GM12878 (cell line): ENCODE results near the gene FOLR3. TPM values are rescaled to one million over a fixed set of nuclear protein-coding genes. Genes with fewer than 3 reads are reported as not detected.

ENCODE experiments used
- ATAC-seq: fragments of 200-7000 bp; cut with Tn5 transposase; 3 replicates; pipeline ENCODE4 v1.9.1; 2020; ENCODE audit warnings: mild to moderate bottlenecking, moderate library complexity
- BruUV-seq: library from RNA; stranded (reverse); fragments of 400-500 nt; replicated peaks from 2 replicates; lab custom pipeline; 2021; lab: Mats Ljungman, UMichigan
- CTCF ChIA-PET: fragments of 300-600 bp; sonication (Branson Sonifier 250); formaldehyde crosslinking; extraction: SDS; loops from one replicate; lab custom pipeline; 2021; ENCODE audit warnings: inconsistent platforms; lab: Yijun Ruan, JAX
- POLR2A ChIA-PET: fragments of 350-600 bp; formaldehyde crosslinking; extraction: SDS; loops from one replicate; lab custom pipeline; 2021; ENCODE audit warnings: inconsistent platforms; lab: Charles Lee
- RAD21 ChIA-PET: fragments of 300-600 bp; sonication (Branson Sonifier 250); formaldehyde crosslinking; loops from one replicate; lab custom pipeline; 2023; ENCODE audit warnings: antibody characterized with exemption; ENCODE audit not compliant: unreplicated experiment; lab: Charles Lee
- SMC1A ChIA-PET: fragments of 300-600 bp; sonication (Branson Sonifier 250); formaldehyde crosslinking; loops from one replicate; lab custom pipeline; 2023; ENCODE audit not compliant: unreplicated experiment, uncharacterized antibody; lab: Charles Lee
- DNase-seq: peaks from one replicate; pipeline ENCODE4 v3.0.0-alpha.2; 2011; ENCODE audit warnings: low read depth, low spot score
- FAIRE-seq: peaks from 3 replicates; lab custom pipeline; 2011; peaks lifted over from hg19 to GRCh38; lab: Jason Lieb, UNC
- H2AFZ ChIP-seq: 2 replicates; pipeline ENCODE4 v1.6.0; 2011; ENCODE audit warnings: low read depth, low read length, control low read depth; ENCODE audit not compliant: control insufficient read depth
- H3K27ac ChIP-seq: 2 replicates; pipeline ENCODE4 v1.5.1; 2011; ENCODE audit warnings: control low read depth; ENCODE audit not compliant: control insufficient read depth, insufficient read depth
- H3K27me3 ChIP-seq, 2 experiments: replicated peaks in 1 of 2; 2 replicates each; pipeline versions ENCODE4 v1.6.0 to v1.6.1; 2011; ENCODE audit warnings: low read length in 1 of 2; ENCODE audit not compliant: control insufficient read depth in 2 of 2, insufficient read depth in 2 of 2
- H3K36me3 ChIP-seq, 2 experiments: 2 replicates each; pipeline ENCODE4 v1.5.1; 2011; ENCODE audit warnings: low read length in 1 of 2; ENCODE audit not compliant: control insufficient read depth in 2 of 2, insufficient read depth in 2 of 2
- H3K4me1 ChIP-seq: 2 replicates; pipeline ENCODE4 v1.6.1; 2011; ENCODE audit warnings: mild to moderate bottlenecking, low read length, moderate library complexity, mixed read lengths; ENCODE audit not compliant: control insufficient read depth, insufficient read depth
- H3K4me2 ChIP-seq: 2 replicates; pipeline ENCODE4 v1.6.0; 2011; ENCODE audit warnings: control low read depth; ENCODE audit not compliant: control insufficient read depth, insufficient read depth
- H3K4me3 ChIP-seq: fragments of 200-600 bp; sonication (generic); 2 replicates; pipeline ENCODE4 v1.5.1; 2016
- H3K79me2 ChIP-seq: 2 replicates; pipeline ENCODE4 v1.6.0; 2011; ENCODE audit warnings: low read length; ENCODE audit not compliant: control insufficient read depth, insufficient read depth
- H3K9ac ChIP-seq: 2 replicates; pipeline ENCODE4 v1.8.0; 2011; ENCODE audit warnings: low read length, control low read depth, mixed read lengths; ENCODE audit not compliant: control insufficient read depth, insufficient read depth
- H3K9me3 ChIP-seq: replicated peaks from 3 replicates; pipeline ENCODE4 v1.5.1; 2011; ENCODE audit warnings: mild to moderate bottlenecking, low read length; ENCODE audit not compliant: control insufficient read depth, insufficient read depth
- H4K20me1 ChIP-seq: 2 replicates; pipeline ENCODE4 v1.6.0; 2011; ENCODE audit not compliant: control insufficient read depth, insufficient read depth
- IRF4 ChIP-seq: IDR thresholded peaks from 2 replicates; pipeline ENCODE4 v1.6.1; 2011; ENCODE audit warnings: low read depth, low read length
- MYB ChIP-seq: fragments of 150-350 bp; IDR thresholded peaks from 2 replicates; pipeline ENCODE4 v1.6.1; 2014; ENCODE audit warnings: mild to moderate bottlenecking, low read depth, low read length, borderline replicate concordance
- NRF1 ChIP-seq: conservative IDR thresholded peaks from 2 replicates; pipeline ENCODE4 v1.6.1; 2011; ENCODE audit warnings: mild to moderate bottlenecking, low read depth, low read length, improper control_type of control experiment
- SMC3 ChIP-seq: IDR thresholded peaks from 2 replicates; pipeline ENCODE4 v1.6.1; 2011; ENCODE audit warnings: low read length, improper control_type of control experiment, borderline replicate concordance
- SUZ12 ChIP-seq: fragments of 200-600 bp; sonication (generic); IDR thresholded peaks from one replicate; pipeline ENCODE4 v1.6.1; 2018; ENCODE audit warnings: antibody characterized with exemption, mild to moderate bottlenecking; ENCODE audit not compliant: unreplicated experiment
- TCF12 ChIP-seq: IDR thresholded peaks from 2 replicates; pipeline ENCODE4 v1.6.1; 2011; ENCODE audit warnings: low read depth, mild to moderate bottlenecking, low read length
- YBX1 ChIP-seq: fragments of 450-650 bp; IDR thresholded peaks from 2 replicates; pipeline ENCODE4 v1.6.1; 2016; ENCODE audit warnings: antibody characterized with exemption
- ZNF207 ChIP-seq: fragments of 450-650 bp; IDR thresholded peaks from 2 replicates; pipeline ENCODE4 v1.6.1; 2014; ENCODE audit warnings: antibody characterized with exemption, mild to moderate bottlenecking, borderline replicate concordance
- WGBS: methylation state at CpG from one replicate; pipeline ENCODE4 v1.1.6; 2016; ENCODE audit warnings: low lambda C conversion rate; ENCODE audit not compliant: insufficient replicate concordance, insufficient coverage; ENCODE audit errors: missing lambda C conversion rate; 5-methylcytosine and 5-hydroxymethylcytosine counted together
- in situ Hi-C: fragments of 300-500 bp; cut with MboI; formaldehyde crosslinking; loops from 9 replicates; pipeline ENCODE4 v1.14.3; 2018; ENCODE audit warnings: mixed read lengths
- intact Hi-C: fragments of 100-400 bp; cut with micrococcal nuclease; formaldehyde crosslinking; loops from one replicate; pipeline ENCODE4 v1.14.2; 2022; ENCODE audit not compliant: unreplicated experiment
- polyA plus RNA-seq, 11 experiments: library from polyadenylated mRNA; depleted of rRNA in 4 of 11; unstranded in 6 of 11; stranded (reverse) in 5 of 11; fragments of >200 nt; fragmentation: Nextera tagmentation in 4 of 11; fragmentation: Illumina TruSeq in 1 of 11; extraction: Ambion mirVana in 4 of 11; extraction: Trizol in 1 of 11; gene quantifications; 1 replicate in 1 of 11; 2 replicates in 10 of 11; pipeline versions ENCODE4 v1.2.1 to v1.2.3, GENCODE V29; 2011 to 2016; ENCODE audit warnings: inconsistent platforms in 2 of 11, missing spikeins in 2 of 11, low read depth in 1 of 11
- total RNA-seq, 4 experiments: library from RNA; depleted of rRNA in 3 of 4; stranded (reverse); fragments of >200 nt in 3 of 4; fragmentation: Illumina TruSeq in 1 of 4; extraction: Trizol in 1 of 4; gene quantifications; 2 replicates each; pipeline versions ENCODE4 v1.2.1 to v1.2.3, GENCODE V29; 2013 to 2021
- TF ChIP-seq, protein P1 (sequence below): IDR thresholded peaks from 2 replicates; pipeline ENCODE4 v1.6.1; 2012; ENCODE audit warnings: low read depth, low read length, improper control_type of control experiment
- TF ChIP-seq, protein P2 (sequence below): IDR thresholded peaks from 2 replicates; pipeline ENCODE4 v1.6.1; 2012; ENCODE audit warnings: mild to moderate bottlenecking, low read depth, low read length
- TF ChIP-seq, protein P3 (sequence below): IDR thresholded peaks from 2 replicates; pipeline ENCODE4 v1.6.1; 2012; ENCODE audit warnings: low read length, inconsistent platforms
- TF ChIP-seq, protein P4 (sequence below): fragments of 450-650 bp; IDR thresholded peaks from 2 replicates; pipeline ENCODE4 v1.6.1; 2017; ENCODE audit warnings: mild to moderate bottlenecking
- TF ChIP-seq, protein P5 (sequence below): IDR thresholded peaks from 2 replicates; pipeline ENCODE4 v1.6.1; 2011; ENCODE audit warnings: low read depth, low read length, improper control_type of control experiment, borderline replicate concordance

FOLR3 gene
- total and polyA plus RNA-seq, 10 of the 15 experiments (the other 5 are each of a cell fraction or from before 2014, with no cell fraction given) = not detected

DNA sequence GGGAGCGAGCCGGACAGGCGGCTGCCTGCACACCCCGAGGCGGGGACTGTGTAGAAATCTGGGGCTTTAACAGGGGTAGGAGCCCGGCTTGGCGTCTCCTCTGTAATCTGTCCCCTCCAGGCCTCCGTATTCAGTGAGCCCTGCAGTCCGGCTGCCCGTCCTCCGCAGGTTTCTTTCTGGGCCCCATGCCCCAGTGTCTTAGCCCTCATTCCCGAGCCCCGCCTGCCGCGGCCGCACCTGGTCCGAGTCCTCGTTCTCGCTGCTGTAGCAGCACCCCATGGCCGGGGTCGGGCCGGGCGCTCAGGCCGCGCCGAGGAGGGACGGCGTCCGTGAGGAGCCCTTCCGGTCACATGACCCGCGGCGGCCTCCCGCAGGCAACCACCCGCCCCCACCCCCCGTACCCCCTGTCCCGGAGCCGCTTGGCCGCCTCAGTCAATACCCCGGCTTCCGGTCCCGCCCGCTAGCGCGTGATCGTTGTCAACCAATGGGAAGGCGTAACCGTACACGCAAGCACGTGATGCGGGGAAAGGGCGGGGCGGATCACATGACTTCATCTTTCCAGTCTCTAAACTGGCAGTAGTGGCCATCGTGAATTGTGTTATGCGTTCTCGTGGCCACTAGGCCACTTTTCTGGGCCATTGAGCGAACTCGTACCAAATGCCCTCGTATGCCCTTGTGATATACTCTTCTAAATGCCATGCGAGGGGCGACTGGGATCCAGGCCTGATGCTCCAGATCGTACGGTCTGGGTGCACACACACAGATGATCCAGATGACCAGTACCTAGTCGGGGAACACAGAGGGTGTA, 32.4 kb upstream of the FOLR3 start, which contains the start of gene LAMTOR1:
Gene LAMTOR1, minus strand, starts transcription at position 352 of the 808 bp plus-strand sequence. Its CDS starts 73 bp downstream, at position 279.
- Histone ChIP-seq H3K4me2 (peak within 1 kb of the TSS; percentile 96), H3K4me1 (peaks cover 21% of the 10 kb centered on the region), H3K27me3 (no peaks in the 10 kb centered on the region), H2AFZ (peak within 1 kb of the TSS; percentile 73), H3K36me3 (peaks cover 8 to 9% of the 10 kb centered on the region in 2 experiments; a peak in 3 of 4 replicates), H3K9me3 (no peaks in the 10 kb centered on the region), H3K27ac (peak within 1 kb of the TSS; percentile 90), H4K20me1 (no peaks in the 10 kb centered on the region), H3K79me2 (peaks cover 44% of the 10 kb centered on the region), H3K9ac (peak within 1 kb of the TSS; percentile 99), H3K4me3 (peak within 1 kb of the TSS; percentile 94)
- whole genome bisulfite sequencing = 6% methylated on average over 48 of the region's 64 CpGs
- DNase-seq (peak; percentile 97), ATAC-seq (peak; percentile 97), FAIRE-seq (peak; percentile 86)
- ChIA-PET SMC1A (interaction anchor here (1.1 to 14.0 kb wide), 5 partner anchors 8 to 328 kb away, joined by 3 to 245 read pairs (median 11); no protein-coding TSS in a partner anchor), POLR2A (interaction anchor here (0.6 to 2.4 kb wide), 4 partner anchors 8 to 67 kb away, joined by 3 to 13 read pairs (median 4); partner anchors contain the start of gene ANAPC15), CTCF (interaction anchor here (1.9 to 14.0 kb wide), 4 partner anchors 13 to 327 kb away, joined by 5 to 416 read pairs (median 24); no protein-coding TSS in a partner anchor), RAD21 (no interaction called here)
- BruUV-seq = no TSS peak
- in situ Hi-C loops (no loop called here), intact Hi-C loops (loop anchor here (1.0 kb wide), 1 partner anchor 23 kb away; the partner anchor contains the start of genes LRRC51 and NUMA1)
- TF ChIP-seq, protein P1, sequence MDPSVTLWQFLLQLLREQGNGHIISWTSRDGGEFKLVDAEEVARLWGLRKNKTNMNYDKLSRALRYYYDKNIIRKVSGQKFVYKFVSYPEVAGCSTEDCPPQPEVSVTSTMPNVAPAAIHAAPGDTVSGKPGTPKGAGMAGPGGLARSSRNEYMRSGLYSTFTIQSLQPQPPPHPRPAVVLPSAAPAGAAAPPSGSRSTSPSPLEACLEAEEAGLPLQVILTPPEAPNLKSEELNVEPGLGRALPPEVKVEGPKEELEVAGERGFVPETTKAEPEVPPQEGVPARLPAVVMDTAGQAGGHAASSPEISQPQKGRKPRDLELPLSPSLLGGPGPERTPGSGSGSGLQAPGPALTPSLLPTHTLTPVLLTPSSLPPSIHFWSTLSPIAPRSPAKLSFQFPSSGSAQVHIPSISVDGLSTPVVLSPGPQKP = peak; percentile 66; the same call in 1 of the 2 replicates
- TF ChIP-seq SUZ12 = no peak
- TF ChIP-seq IRF4 = no peak
- TF ChIP-seq ZNF207 = 0 out of 2 replicates have a peak, but pooled peaks have one; percentile 85
- TF ChIP-seq, protein P2, sequence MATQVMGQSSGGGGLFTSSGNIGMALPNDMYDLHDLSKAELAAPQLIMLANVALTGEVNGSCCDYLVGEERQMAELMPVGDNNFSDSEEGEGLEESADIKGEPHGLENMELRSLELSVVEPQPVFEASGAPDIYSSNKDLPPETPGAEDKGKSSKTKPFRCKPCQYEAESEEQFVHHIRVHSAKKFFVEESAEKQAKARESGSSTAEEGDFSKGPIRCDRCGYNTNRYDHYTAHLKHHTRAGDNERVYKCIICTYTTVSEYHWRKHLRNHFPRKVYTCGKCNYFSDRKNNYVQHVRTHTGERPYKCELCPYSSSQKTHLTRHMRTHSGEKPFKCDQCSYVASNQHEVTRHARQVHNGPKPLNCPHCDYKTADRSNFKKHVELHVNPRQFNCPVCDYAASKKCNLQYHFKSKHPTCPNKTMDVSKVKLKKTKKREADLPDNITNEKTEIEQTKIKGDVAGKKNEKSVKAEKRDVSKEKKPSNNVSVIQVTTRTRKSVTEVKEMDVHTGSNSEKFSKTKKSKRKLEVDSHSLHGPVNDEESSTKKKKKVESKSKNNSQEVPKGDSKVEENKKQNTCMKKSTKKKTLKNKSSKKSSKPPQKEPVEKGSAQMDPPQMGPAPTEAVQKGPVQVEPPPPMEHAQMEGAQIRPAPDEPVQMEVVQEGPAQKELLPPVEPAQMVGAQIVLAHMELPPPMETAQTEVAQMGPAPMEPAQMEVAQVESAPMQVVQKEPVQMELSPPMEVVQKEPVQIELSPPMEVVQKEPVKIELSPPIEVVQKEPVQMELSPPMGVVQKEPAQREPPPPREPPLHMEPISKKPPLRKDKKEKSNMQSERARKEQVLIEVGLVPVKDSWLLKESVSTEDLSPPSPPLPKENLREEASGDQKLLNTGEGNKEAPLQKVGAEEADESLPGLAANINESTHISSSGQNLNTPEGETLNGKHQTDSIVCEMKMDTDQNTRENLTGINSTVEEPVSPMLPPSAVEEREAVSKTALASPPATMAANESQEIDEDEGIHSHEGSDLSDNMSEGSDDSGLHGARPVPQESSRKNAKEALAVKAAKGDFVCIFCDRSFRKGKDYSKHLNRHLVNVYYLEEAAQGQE = no peak
- no peak for TF ChIP-seq TCF12
- no peak for TF ChIP-seq MYB
- TF ChIP-seq NRF1 = no peak
- no peak for TF ChIP-seq YBX1
- TF ChIP-seq, protein P3, sequence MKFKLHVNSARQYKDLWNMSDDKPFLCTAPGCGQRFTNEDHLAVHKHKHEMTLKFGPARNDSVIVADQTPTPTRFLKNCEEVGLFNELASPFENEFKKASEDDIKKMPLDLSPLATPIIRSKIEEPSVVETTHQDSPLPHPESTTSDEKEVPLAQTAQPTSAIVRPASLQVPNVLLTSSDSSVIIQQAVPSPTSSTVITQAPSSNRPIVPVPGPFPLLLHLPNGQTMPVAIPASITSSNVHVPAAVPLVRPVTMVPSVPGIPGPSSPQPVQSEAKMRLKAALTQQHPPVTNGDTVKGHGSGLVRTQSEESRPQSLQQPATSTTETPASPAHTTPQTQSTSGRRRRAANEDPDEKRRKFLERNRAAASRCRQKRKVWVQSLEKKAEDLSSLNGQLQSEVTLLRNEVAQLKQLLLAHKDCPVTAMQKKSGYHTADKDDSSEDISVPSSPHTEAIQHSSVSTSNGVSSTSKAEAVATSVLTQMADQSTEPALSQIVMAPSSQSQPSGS = no peak
- TF ChIP-seq, protein P4, sequence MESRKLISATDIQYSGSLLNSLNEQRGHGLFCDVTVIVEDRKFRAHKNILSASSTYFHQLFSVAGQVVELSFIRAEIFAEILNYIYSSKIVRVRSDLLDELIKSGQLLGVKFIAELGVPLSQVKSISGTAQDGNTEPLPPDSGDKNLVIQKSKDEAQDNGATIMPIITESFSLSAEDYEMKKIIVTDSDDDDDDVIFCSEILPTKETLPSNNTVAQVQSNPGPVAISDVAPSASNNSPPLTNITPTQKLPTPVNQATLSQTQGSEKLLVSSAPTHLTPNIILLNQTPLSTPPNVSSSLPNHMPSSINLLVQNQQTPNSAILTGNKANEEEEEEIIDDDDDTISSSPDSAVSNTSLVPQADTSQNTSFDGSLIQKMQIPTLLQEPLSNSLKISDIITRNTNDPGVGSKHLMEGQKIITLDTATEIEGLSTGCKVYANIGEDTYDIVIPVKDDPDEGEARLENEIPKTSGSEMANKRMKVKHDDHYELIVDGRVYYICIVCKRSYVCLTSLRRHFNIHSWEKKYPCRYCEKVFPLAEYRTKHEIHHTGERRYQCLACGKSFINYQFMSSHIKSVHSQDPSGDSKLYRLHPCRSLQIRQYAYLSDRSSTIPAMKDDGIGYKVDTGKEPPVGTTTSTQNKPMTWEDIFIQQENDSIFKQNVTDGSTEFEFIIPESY = no peak
- TF ChIP-seq, protein P5, sequence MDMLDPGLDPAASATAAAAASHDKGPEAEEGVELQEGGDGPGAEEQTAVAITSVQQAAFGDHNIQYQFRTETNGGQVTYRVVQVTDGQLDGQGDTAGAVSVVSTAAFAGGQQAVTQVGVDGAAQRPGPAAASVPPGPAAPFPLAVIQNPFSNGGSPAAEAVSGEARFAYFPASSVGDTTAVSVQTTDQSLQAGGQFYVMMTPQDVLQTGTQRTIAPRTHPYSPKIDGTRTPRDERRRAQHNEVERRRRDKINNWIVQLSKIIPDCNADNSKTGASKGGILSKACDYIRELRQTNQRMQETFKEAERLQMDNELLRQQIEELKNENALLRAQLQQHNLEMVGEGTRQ = peak; percentile 98
- no peak for TF ChIP-seq SMC3
